Smooth muscle cell (in vitro differentiated cells): ENCODE data around the gene STAG3. TPM values are rescaled to one million over a fixed set of nuclear protein-coding genes. Genes with fewer than 3 reads are reported as not detected.
"Not testable (repeated sequence)": the region's sequence is repeated elsewhere in the genome, so short reads cannot be mapped to it uniquely, and the experiment has no call there.

Source experiments
- DNase-seq: peaks from one replicate; lab custom pipeline; 2025; ENCODE audit not compliant: unreplicated experiment; lab: John Stamatoyannopoulos, UW
- H2AFZ ChIP-seq: fragments of 200-600 bp; sonication (generic); 2 replicates; pipeline ENCODE4 v1.6.0; 2016; ENCODE audit warnings: antibody characterized with exemption, low read depth, mild to moderate bottlenecking
- H3F3A ChIP-seq: fragments of 200-600 bp; sonication (generic); 2 replicates; pipeline ENCODE4 v1.6.0; 2017; ENCODE audit warnings: antibody characterized with exemption, low read depth
- H3K27ac ChIP-seq: fragments of 200-600 bp; sonication (generic); 2 replicates; pipeline ENCODE4 v1.5.1; 2016; ENCODE audit warnings: low read depth, mild to moderate bottlenecking
- H3K27me3 ChIP-seq: fragments of 200-600 bp; sonication (generic); 2 replicates; pipeline ENCODE4 v1.6.1; 2016; ENCODE audit warnings: low read depth, mild to moderate bottlenecking
- H3K36me3 ChIP-seq: fragments of 200-600 bp; sonication (generic); 2 replicates; pipeline ENCODE4 v1.5.1; 2016; ENCODE audit warnings: low read depth
- H3K4me1 ChIP-seq: fragments of 200-600 bp; sonication (generic); 2 replicates; pipeline ENCODE4 v1.5.1; 2016; ENCODE audit warnings: low read depth
- H3K4me2 ChIP-seq: fragments of 200-600 bp; sonication (generic); 2 replicates; pipeline ENCODE4 v1.6.0; 2016; ENCODE audit warnings: mild to moderate bottlenecking
- H3K4me3 ChIP-seq: fragments of 200-600 bp; sonication (generic); 2 replicates; pipeline ENCODE4 v1.5.1; 2016; ENCODE audit warnings: mild to moderate bottlenecking
- H3K79me2 ChIP-seq: fragments of 200-600 bp; sonication (generic); 2 replicates; pipeline ENCODE4 v1.6.0; 2016; ENCODE audit warnings: low read depth, mild to moderate bottlenecking
- H3K9ac ChIP-seq: fragments of 200-600 bp; sonication (generic); 2 replicates; pipeline ENCODE4 v1.6.0; 2016; ENCODE audit warnings: low read depth
- H3K9me3 ChIP-seq: fragments of 200-600 bp; sonication (generic); replicated peaks from 2 replicates; pipeline ENCODE4 v1.5.1; 2016; ENCODE audit warnings: low read depth
- H4K20me1 ChIP-seq: fragments of 200-600 bp; sonication (generic); 2 replicates; pipeline ENCODE4 v1.6.0; 2016; ENCODE audit warnings: low read depth
- WGBS: methylation state at CpG from one replicate; pipeline ENCODE4 v1.1.7; 2016; ENCODE audit warnings: low lambda C conversion rate; 5-methylcytosine and 5-hydroxymethylcytosine counted together
- polyA plus RNA-seq: library from polyadenylated mRNA; unstranded; fragments of >200 nt; fragmentation: Nextera tagmentation; extraction: Ambion mirVana; gene quantifications from 2 replicates; pipeline ENCODE4 v1.2.1, GENCODE V29; 2016
- total RNA-seq: library from RNA; depleted of rRNA; stranded (reverse); fragments of >200 nt; gene quantifications from 2 replicates; pipeline ENCODE4 v1.2.3, GENCODE V29; 2014
- TF ChIP-seq, protein P1 (sequence below): fragments of 200-600 bp; sonication (generic); IDR thresholded peaks from 2 replicates; pipeline ENCODE4 v1.5.1; 2017; ENCODE audit warnings: borderline replicate concordance, mild to moderate bottlenecking, antibody characterized with exemption; ENCODE audit not compliant: insufficient read depth, poor library complexity, severe bottlenecking

STAG3 gene
- total and polyA plus RNA-seq, 2 experiments from 2014 or later, result 0.04 to 0.96 TPM

DNA sequence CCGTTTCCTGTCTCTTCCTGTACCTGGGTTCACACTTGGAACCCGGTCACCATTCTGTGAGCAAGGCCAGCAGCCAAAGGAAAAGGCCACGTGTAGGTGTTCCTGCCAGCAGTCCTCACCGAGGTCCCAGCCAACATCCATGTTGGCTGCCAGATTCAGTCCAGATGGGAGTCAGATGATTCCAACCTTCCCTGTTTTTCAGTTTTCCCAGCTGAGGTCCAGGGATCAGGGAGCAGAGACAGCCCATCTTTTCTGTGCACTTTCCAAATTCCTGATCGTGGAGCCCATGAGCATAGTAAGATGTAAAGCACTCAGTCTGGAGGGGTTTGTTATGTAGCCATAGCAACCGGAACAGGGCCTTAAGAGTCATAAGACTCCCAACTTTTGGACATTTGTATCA lies 38.2 kb downstream of the STAG3 start:
- Histone ChIP-seq H3K4me2 (no peak overlapping the region), H3K36me3 (no peaks in the 10 kb centered on the region), H4K20me1 (no peaks in the 10 kb centered on the region), H3K4me3 (no peak overlapping the region), H3K4me1 (no peaks in the 10 kb centered on the region), H3F3A (no peaks in the 10 kb centered on the region), H3K79me2 (no peaks in the 10 kb centered on the region), H3K9me3 (no peaks in the 10 kb centered on the region), H3K27ac (no peak overlapping the region), H3K9ac (no peak overlapping the region), H3K27me3 (no peaks in the 10 kb centered on the region), H2AFZ (no peak overlapping the region)
- DNase-seq, result no peak
- TF ChIP-seq, protein P1, sequence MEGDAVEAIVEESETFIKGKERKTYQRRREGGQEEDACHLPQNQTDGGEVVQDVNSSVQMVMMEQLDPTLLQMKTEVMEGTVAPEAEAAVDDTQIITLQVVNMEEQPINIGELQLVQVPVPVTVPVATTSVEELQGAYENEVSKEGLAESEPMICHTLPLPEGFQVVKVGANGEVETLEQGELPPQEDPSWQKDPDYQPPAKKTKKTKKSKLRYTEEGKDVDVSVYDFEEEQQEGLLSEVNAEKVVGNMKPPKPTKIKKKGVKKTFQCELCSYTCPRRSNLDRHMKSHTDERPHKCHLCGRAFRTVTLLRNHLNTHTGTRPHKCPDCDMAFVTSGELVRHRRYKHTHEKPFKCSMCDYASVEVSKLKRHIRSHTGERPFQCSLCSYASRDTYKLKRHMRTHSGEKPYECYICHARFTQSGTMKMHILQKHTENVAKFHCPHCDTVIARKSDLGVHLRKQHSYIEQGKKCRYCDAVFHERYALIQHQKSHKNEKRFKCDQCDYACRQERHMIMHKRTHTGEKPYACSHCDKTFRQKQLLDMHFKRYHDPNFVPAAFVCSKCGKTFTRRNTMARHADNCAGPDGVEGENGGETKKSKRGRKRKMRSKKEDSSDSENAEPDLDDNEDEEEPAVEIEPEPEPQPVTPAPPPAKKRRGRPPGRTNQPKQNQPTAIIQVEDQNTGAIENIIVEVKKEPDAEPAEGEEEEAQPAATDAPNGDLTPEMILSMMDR, result no peak
- 83% methylated on average over 6 of the region's 6 CpGs for WGBS

DNA sequence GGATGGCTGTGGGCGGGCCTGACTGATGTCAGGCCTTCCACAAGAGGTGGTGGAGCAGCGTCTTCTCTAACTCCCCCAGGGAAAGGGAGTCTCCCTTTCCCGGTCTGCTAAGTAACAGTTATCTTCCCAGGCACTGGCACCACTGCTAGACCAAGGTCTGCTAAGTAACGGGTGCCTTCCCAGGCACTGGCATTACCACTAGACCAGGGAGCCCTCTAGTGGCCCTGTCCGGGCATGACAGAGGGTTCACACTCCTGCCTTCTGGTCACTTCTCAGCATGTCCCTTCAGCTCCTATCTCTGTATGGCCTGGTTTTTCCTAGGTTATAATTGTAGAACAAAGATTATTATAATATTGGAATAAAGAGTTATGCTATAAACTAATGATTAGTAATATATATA lies 40.2 kb downstream of the STAG3 start:
- not testable (repeated sequence) for H3F3A ChIP-seq, H4K20me1 ChIP-seq, H3K4me3 ChIP-seq, H3K36me3 ChIP-seq, H3K4me1 ChIP-seq, H3K4me2 ChIP-seq, H3K27ac ChIP-seq, H2AFZ ChIP-seq, H3K9me3 ChIP-seq, H3K27me3 ChIP-seq, H3K9ac ChIP-seq, H3K79me2 ChIP-seq
- TF ChIP-seq, protein P1, result peak; percentile 48
- 0% methylated on average over 1 of the region's 5 CpGs for WGBS
- peak; percentile 46 for DNase-seq

DNA sequence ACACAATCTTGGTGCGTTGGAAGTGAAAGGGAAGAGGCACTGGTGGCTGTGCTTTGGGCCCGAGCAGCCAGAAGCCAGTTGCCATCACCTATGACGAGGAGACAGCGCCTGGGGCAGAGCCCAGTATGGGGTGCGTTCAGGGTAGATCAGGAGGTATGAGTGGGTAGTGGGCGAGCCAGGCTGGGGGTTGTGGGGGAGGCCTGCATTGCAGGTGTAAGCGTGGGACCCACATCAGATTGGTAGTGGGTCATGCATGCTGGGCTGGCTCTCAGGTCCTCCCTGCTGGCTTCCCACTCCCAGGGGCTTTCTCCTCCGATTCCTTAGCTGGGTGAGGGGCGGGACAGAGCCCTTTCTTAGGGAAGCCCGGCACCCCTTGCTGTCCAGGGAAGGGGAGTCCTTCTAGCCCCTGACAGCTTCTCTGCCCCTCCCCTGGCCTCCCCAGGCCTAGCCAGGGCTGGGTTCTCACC lies 41.6 kb downstream of the STAG3 start:
- no peak overlapping the region for H3K9ac ChIP-seq
- H2AFZ ChIP-seq, result no peak overlapping the region
- H3K4me1 ChIP-seq, result no peaks in the 10 kb centered on the region
- TF ChIP-seq, protein P1, result no peak
- H3K4me2 ChIP-seq, result no peak overlapping the region
- no peak overlapping the region for H3K4me3 ChIP-seq
- no peaks in the 10 kb centered on the region for H4K20me1 ChIP-seq
- H3F3A ChIP-seq, result no peaks in the 10 kb centered on the region
- no peaks in the 10 kb centered on the region for H3K27me3 ChIP-seq
- H3K9me3 ChIP-seq, result no peaks in the 10 kb centered on the region
- no peaks in the 10 kb centered on the region for H3K79me2 ChIP-seq
- no peak for DNase-seq
- no peak overlapping the region for H3K27ac ChIP-seq
- no peaks in the 10 kb centered on the region for H3K36me3 ChIP-seq
- 93% methylated on average over 10 of the region's 10 CpGs for WGBS

DNA sequence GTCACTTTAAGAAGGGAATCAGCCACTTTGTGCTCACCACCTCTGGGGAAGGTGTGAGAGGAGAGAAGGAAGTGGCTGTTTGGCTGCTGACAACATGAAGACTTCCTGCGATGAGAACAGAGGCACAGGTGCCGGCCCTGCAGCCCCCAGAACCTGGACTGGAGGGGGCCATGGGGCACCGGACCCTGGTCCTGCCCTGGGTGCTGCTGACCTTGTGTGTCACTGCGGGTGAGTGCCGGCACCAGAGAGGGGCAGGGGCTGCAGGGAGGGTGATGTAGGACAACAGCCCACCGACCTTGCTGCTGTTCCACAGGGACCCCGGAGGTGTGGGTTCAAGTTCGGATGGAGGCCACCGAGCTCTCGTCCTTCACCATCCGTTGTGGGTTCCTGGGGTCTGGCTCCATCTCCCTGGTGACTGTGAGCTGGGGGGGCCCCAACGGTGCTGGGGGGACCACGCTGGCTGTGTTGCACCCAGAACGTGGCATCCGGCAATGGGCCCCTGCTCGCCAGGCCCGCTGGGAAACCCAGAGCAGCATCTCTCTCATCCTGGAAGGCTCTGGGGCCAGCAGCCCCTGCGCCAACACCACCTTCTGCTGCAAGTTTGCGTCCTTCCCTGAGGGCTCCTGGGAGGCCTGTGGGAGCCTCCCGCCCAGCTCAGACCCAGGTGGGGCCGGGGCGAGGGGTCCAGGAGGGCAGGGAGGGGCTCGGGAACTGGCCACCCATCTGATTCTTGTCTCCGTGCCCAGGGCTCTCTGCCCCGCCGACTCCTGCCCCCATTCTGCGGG lies 42.3 kb downstream of the STAG3 start, which contains the start of gene PVRIG:
TSS of gene PVRIG (plus strand) at position 149 of the 785 bp plus-strand sequence. CDS start at position 171, 22 bp downstream.
- 95% methylated on average over 17 of the region's 27 CpGs for WGBS
- H3K4me3 ChIP-seq, H2AFZ ChIP-seq, H3K27me3 ChIP-seq, H3K9me3 ChIP-seq, H4K20me1 ChIP-seq, H3K79me2 ChIP-seq, H3K9ac ChIP-seq, DNase-seq, H3F3A ChIP-seq, H3K36me3 ChIP-seq, H3K4me2 ChIP-seq, H3K4me1 ChIP-seq, H3K27ac ChIP-seq: not testable (repeated sequence)
